HG03565 (cell line): ENCODE results near the gene MRPS12.
"Not testable (repeated sequence)": the region's sequence is repeated elsewhere in the genome, so short reads cannot be mapped to it uniquely, and the experiment has no call there.

ENCODE experiments used
- ATAC-seq: cut with Tn5 transposase; IDR thresholded peaks from one replicate; pipeline ENCODE4 v1.9.1; 2021; ENCODE audit warnings: mild to moderate bottlenecking, moderate library complexity; ENCODE audit not compliant: unreplicated experiment

Gene MRPS12

DNA sequence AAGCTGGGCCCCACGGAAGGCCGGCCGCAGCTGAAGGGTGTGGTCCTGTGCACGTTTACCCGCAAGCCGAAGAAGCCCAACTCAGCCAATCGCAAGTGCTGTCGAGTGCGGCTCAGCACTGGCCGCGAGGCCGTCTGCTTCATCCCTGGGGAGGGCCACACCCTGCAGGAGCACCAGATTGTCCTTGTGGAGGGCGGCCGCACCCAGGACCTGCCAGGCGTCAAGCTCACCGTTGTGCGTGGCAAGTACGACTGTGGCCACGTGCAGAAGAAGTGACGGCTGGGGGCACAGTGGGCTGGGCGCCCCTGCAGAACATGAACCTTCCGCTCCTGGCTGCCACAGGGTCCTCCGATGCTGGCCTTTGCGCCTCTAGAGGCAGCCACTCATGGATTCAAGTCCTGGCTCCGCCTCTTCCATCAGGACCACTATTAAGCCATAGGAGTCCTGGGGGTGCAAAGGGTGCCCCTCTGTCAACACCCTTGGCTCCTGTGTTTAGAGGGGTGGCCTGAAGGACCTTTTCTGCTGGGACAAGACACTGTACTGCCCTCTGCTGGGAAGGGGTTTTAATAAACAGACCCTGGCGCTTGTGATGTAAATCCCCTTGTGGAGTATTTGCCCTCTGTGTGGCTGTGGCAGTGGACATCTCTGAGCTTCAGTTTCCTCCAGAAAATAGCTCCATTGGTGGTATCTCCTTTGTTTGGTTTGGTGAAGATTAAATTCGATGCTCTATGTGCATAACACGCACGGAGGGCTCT lies 1.9 kb downstream of the MRPS12 start:
- ATAC-seq: no peak

DNA sequence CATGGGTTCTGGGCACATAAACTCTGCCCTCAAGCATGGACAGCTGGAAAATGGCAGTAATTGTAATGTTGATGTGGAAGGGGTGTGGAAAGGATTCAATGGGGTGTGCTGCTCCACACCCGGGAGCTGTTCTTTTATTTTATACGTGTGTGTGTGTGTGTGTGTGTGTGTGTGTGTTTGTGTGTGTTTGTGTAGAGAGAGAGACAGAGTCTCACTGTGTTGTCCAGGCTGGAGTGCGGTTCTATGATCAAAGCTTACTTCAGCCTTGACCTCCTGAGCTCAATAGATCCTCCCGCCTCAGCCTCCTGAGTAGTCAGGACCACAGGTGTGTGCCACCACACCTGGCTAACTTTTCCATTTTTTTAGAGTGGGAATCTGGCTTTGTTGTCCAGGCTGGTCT lies 2.8 kb downstream of the MRPS12 start:
- ATAC-seq: no peak

DNA sequence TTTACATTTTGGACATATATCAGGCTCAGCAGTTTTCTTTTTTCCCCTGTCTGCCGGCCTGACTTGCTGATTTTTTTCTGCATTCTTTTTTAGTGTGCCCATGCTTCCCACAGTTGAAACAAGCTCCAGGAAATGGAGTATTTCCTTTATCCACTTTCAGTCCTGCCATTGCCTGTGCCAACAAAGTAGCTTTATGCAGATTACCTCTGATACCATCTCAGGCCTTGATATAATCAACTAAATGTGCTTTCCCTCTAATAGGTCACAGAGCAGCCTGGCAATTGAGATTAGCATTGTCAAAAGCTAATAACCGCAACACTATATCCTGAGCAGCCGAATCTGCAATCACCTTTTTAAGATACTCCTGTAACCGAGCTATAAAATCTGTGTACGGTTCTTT lies 9.2 kb downstream of the MRPS12 start:
- ATAC-seq: no peak

GRCh38 chr19:38941466-38941865 lies 10.7 kb downstream of the MRPS12 start:
- ATAC-seq: not testable (repeated sequence)

DNA sequence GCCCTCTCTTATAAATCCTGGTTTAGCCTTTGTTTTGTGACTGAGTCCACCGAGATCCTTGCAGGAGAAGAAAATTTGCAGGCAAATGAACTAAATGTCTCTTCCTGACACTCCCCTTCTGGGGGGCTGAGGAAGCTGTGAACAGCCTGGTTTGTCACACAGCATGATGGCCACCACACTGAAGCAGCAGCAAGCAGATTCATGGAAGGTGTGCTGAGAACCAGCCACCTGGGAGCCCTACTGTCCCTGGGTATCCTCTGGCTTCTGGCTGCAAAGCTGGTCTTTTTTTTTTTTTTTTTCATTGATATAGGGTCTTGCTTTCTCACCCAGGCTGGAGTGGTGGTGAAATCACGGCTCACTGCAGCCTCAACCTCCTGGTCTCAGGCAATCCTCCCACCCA lies 11.2 kb downstream of the MRPS12 start:
- ATAC-seq: no peak

DNA sequence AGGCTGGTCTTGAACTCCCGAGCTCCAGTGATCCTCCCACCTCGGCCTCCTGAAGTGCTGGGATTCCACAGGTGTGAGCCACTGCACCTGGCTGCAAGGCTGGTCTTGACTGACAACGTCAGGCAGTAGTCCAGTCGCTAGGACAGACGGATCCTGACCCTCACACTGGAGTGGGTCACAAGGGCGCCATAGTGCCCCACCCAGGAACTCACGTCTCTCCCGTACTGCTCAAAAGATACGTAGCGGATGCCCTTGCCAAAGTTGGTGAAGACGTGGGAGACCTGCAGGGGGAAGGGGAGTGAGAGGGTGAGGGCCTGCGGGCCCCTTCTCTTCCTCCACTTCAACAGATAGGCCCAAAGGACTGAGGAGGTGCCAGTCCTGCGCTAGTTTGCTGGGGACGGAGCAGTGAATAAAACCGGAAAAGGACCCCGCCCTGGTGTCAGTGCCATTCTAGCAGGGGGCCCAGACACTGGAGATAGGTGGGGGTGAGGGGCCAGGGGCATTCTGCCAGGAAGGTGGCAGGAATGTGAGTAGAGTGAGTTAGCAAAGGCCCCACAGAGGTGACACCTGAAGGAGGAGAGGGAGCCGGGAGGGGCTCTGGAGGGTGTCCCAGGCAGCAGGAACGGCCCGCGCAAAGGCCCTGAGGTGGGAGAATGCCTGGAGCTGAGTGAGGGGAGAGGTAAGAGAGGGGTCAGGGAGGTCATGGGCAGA lies 11.9 kb downstream of the MRPS12 start:
- ATAC-seq: no peak

DNA sequence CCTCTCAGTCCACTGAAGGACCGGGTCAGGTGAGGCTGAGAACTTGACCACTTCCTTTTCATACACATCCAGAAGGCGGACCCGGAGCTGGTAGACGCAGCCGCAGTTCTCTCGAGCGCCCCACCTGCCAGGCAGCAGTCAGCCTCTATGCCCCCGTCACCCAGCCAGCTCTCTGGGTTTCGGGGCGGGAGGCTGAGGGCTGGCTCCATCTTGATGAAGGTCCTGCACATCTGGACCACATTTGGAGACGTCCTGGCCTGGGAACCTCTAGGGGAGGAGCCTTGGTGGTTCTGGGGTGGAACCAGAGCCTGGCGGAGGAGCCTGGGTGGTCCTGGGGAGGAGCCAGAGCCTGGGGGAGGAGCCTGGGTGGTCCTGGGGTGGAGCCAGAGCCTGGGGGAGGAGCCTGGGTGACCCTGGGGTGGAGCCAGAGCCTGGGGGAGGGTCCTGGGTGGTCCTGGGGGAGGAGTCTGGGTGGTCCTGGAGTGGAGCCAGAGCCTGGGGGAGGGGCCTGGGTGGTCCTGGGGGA lies 14.3 kb downstream of the MRPS12 start:
- ATAC-seq: no peak

- no peak for ATAC-seq
These were observed 15.0 kb downstream of the MRPS12 start for GRCh38 chr19:38945562-38946228.

GRCh38 chr19:38946229-38947010 lies 15.7 kb downstream of the MRPS12 start:
- ATAC-seq: no peak

DNA sequence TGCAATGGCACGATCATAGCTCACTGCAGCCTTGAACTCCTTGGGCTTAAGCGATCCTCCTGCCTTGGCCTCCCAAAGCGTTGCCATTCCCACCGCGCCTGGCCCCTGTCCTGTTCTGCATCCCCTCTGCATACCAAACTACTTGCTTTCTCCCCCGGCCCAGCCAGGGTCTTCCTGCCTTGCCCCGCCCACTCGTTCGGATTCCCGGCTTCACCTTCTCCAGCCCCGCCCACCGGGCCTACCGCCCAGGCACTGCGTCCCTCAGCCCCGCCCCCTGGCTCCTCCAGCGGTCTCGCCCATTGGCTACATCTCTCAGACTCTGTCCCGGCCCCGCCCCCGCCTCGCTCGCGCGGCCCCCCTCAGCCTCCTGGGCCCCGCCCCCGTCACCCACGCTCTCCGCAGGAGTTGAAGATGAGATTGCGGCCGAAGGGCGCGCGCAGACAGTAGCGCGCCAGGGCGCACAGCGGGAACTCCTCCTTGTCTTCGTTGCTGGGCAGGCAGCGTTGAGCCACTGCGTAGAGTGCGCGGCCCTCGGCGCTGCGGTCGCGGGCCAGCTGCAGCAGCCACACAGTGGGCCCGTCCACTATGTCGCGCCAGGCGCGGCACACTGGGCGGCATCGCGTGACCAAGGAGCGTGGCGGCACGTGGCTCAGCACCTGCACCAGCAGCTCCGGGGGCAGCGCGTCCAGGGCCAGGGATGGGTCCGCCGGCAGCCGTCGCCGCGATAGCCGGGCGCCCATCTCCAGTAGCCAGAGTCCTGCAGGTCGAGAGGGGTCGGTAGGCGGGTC lies 19.0 kb downstream of the MRPS12 start:
- ATAC-seq: peak; percentile 49

- no peak for ATAC-seq
These were observed 20.4 kb downstream of the MRPS12 start for GRCh38 chr19:38951187-38951586.

- no peak for ATAC-seq
These were observed 21.8 kb downstream of the MRPS12 start for GRCh38 chr19:38952395-38953165.

DNA sequence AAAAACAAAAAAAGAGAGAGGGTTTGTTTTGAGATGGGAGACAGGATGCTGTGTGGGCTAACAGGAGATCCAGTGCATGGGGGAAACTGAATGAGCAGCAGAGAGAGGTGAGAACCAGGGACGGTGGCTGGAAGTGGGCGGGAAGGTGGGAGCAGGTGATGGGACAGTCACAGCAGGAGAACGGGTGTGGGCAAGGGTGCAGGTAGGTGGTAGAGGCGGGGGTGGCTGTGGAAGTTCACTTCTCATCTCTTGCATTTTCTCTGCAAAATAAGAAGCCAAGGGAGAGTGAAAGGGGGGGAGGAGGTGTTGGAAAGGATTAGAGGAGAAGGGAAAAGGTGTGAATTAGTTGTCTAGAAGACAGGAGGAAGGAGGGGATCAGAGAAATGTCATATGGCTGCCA lies 22.9 kb downstream of the MRPS12 start:
- no peak for ATAC-seq

DNA sequence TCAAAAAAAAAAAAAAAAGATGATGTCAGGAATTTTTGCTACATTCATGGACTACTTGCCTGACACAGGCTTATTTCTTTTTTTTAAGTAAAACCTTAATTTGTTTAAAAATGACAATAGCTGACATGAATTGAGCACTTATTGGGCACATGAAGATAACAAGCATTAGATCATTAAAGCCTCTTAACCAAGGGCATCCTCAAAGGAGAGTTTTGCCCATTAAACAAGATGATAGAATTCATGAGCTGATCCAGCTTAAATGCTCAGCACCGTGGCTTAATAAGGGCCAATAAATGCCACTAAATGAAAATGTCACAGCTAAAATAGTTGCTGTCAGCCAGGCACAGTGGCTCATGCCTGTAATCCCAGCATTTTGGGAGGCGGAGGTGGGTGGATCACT lies 25.5 kb downstream of the MRPS12 start:
- ATAC-seq: no peak

GRCh38 chr19:38958301-38958700 lies 27.6 kb downstream of the MRPS12 start:
- no peak for ATAC-seq

DNA sequence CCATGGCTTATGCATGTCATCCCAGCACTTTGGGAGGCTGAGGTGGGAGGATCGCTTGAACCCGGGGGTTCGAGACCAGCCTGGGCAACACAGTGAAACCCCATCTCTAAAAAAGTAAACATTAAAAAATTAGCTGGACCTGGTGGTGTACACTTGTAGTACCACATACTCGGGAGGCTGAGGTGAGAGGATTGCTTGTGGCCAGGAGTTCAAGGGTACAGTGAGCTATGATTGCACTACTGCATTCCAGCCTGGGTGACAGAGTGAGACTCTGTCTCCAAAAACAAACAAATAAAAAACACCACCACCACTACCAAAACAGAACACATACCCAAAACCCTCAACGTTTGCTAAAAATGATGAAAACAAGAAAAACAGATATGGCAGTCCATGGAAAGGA lies 28.9 kb downstream of the MRPS12 start:
- no peak for ATAC-seq

GRCh38 chr19:38964738-38965137 lies 34.0 kb downstream of the MRPS12 start:
- no peak for ATAC-seq

GRCh38 chr19:38966149-38966548 lies 35.4 kb downstream of the MRPS12 start:
- not testable (repeated sequence) for ATAC-seq
